ENCODE data around the gene SHLD1. TPM values are rescaled to one million over a fixed set of nuclear protein-coding genes. Genes with fewer than 3 reads are reported as not detected.
"Not testable (repeated sequence)": the region's sequence is repeated elsewhere in the genome, so short reads cannot be mapped to it uniquely, and the experiment has no call there.

The SHLD1 gene
- 13.9 TPM for total RNA-seq

DNA sequence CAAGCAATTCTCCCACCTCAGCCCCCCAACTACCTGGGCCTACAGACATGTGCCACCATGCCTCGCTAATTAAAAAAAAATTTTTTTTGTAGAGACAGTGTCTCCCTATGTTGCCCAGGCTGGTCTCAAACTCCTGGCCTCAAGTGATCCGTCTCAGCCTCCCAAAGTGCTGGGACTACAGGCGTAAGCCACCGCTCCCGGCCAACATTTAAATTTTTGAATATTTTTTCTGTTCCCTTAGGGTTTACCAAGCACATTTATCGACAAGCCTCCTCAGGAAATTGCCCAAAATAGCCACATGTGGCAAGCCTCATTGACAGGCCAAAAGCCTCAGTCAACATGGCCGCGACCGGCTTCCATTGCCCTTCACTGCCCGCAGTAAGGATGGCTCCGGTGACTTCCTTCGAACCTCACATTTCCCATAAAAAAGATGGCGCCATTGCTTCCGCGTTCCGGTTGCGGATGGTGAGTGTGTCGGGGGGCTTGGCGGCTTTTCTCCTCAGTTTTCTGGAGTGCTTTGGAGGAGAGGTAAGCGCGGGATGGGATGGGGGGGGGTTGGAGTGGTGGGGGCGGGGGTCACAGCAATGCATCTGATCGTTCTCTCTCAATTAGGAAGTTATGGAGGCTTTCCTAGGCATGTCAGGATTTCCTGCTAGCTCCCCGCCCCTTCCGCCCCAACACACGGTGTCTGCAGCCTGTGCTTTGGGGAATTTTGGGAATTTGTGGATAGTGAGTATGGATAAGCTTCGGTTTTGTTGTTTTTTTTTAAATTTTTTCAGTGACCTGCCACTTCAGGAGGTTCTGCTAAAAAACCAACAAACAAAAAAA is at the start of gene SHLD1:
TSS of gene SHLD1 (plus strand) at position 450 of the 828 bp plus-strand sequence. CDS start 22,465 bp downstream, outside the sequence.
- peak; percentile 87 for DNase-seq (ENCODE audit: low spot score)

GRCh38 chr20:5702339-5702738 is 47.9 kb upstream of the SHLD1 start:
- not testable (repeated sequence) for DNase-seq (ENCODE audit: low spot score)

- DNase-seq (ENCODE audit: low spot score), result no peak
Measured at GRCh38 chr20:5703681-5704101, 46.5 kb upstream of the SHLD1 start.

- no peak for DNase-seq (ENCODE audit: low spot score)
Measured at GRCh38 chr20:5705827-5706226, 44.4 kb upstream of the SHLD1 start.

GRCh38 chr20:5706797-5707196 is 43.4 kb upstream of the SHLD1 start:
- DNase-seq (ENCODE audit: low spot score), result no peak

DNA sequence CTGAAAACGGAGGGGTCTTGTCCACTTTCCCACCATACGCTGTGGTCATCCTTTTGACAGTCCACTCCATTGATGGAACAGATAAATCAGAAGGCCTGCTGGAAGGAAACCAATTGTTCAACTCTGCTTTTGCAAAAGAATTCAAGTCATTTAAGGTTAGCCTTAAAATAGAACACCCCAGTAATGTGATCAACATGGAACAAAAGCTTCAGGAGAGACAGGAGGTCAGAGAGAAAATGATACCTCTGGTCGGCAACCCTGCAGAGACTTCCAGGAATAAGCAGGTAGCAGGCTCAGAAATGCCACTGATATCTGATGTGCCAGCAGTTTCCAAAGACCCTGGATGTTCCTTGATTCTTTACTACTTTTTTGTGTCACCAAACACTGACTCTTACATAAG is 39.6 kb upstream of the SHLD1 start:
- DNase-seq (ENCODE audit: low spot score), result no peak

- DNase-seq (ENCODE audit: low spot score), result no peak
Measured at GRCh38 chr20:5714261-5715041, 35.8 kb upstream of the SHLD1 start.

- DNase-seq (ENCODE audit: low spot score), result no peak
Measured at GRCh38 chr20:5715071-5715841, 34.9 kb upstream of the SHLD1 start.

GRCh38 chr20:5716953-5717352 is 33.2 kb upstream of the SHLD1 start:
- DNase-seq (ENCODE audit: low spot score), result no peak

DNA sequence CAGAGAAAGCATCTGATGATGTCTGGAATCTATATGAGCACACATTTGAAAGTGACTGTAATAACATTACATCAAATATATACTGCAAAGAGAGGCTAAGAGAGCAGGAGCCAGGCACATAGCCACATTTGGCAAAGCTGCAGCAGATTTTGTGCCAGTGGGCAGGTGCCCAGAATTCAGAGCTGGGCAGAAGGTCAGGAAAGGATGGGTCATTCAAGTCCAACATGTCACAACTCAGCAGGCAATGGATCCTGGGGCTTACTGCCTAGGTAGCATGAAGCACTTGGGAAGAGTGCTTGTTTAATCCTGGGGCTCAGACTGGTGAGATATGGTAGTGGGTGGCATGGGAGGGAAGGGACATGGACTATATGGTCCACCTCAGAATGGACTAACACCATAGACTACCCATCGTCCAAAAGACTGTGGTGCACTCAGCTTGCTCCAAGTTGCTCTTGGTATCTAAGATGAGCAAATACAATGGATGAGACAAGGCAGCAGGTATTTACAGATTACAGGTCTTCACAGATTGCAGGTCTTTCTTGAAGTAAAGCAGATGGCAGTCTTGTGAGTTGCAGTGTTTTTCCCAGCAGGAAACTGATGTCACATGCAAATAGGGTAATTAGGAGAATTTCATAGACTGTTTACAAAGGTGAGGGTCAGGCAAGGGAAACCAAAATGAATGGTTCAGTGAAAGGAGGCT is 31.2 kb upstream of the SHLD1 start:
- no peak for DNase-seq (ENCODE audit: low spot score)

DNA sequence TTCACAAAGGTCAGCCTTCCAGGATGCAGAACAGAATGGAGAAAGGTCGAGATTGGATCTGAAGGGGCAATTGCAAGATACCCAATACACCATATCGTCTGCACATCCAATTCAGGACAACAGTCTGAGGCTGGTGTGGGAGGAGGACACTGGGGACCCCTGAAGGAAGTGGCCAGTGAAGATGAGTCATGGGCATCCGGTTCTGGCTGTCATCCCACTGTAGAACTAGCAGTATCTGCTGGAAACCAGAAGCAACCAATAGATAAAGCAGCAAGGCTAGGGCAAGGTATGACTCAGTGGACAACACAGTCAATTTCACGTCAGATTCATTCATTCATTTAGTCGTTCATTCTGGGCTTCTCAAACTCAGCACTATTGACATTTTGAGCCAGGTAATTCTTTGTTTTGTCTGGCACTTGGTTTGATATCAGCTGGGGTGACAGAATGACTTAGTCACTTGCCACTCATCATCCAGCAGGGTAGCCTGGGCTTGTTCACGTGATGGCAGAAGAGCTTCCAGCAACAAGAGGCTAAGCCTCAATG is 30.3 kb upstream of the SHLD1 start:
- DNase-seq (ENCODE audit: low spot score), result no peak

DNA sequence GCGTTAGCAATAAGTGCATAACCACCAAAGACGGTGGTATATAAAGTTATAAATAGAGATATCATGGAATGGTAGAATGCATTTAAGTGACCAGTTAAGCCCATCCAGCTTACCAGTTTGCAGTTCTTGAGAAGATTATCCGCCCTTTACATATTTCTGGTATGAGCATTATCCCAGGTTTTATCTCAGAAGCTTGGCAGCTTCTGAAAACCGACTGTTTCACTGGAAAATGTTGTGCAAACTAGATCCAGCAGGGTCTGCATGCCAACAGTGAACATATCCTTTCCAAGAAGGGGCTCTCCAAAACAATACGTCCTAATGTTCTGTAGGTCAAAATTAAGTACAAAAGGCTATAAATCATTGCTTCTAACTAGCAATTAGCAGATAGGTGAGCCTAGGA is 29.5 kb upstream of the SHLD1 start:
- DNase-seq (ENCODE audit: low spot score), result no peak

- not testable (repeated sequence) for DNase-seq (ENCODE audit: low spot score)
Measured at GRCh38 chr20:5721356-5721755, 28.8 kb upstream of the SHLD1 start.

- no peak for DNase-seq (ENCODE audit: low spot score)
Measured at GRCh38 chr20:5722927-5723326, 27.3 kb upstream of the SHLD1 start.

DNA sequence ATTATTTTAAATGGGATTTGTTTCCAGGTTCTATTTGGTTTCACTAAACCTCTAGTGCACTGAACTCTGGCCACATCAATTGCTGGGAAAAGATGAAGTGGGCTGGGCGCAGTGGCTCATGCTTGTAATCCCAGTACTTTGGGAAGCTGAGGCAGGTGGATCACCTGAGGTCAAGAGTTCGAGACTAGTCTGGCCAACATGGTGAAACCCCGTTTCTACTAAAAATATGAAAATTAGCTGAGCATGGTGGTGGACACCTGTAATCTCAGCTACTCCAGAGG is 25.1 kb upstream of the SHLD1 start:
- DNase-seq (ENCODE audit: low spot score), result not testable (repeated sequence)

GRCh38 chr20:5727018-5727515 is 23.1 kb upstream of the SHLD1 start:
- DNase-seq (ENCODE audit: low spot score), result no peak

DNA sequence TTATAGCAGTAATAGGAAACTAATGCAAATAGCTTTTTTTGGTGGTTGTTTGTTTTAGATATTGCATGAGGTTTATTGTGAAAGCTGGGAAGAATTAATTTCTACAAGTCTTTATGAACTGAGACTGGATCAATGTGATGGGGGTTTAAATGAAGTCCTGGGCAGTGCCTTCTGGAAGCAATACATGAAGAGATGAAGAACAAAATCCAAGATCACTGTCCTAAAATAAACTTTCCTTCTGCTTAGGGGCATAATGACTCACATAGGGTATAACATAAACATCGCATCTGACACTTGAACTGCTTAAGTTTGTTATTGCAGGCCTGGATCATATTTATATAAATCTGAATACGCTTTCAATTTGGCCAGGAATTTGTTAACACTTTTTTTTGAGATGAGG is 20.9 kb upstream of the SHLD1 start:
- no peak for DNase-seq (ENCODE audit: low spot score)

DNA sequence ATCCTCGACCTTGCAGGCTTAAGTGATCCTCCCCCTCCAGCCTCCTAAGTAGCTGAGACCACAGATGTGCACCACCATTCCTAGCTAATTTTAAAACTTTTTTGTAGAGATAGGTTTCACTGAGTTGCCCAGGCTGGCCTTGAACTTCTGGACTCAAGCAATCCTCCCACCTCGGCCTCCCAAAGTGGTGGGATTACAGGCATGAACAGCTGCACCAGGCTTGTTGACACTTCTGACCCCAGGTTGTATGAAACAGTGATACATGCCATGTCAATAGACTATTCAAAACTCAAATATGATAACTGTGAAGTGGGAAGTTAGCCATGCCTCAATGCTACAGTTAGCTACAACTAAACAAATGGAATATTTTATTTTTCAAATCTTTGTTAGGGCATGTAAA is 20.1 kb upstream of the SHLD1 start:
- no peak for DNase-seq (ENCODE audit: low spot score)

DNA sequence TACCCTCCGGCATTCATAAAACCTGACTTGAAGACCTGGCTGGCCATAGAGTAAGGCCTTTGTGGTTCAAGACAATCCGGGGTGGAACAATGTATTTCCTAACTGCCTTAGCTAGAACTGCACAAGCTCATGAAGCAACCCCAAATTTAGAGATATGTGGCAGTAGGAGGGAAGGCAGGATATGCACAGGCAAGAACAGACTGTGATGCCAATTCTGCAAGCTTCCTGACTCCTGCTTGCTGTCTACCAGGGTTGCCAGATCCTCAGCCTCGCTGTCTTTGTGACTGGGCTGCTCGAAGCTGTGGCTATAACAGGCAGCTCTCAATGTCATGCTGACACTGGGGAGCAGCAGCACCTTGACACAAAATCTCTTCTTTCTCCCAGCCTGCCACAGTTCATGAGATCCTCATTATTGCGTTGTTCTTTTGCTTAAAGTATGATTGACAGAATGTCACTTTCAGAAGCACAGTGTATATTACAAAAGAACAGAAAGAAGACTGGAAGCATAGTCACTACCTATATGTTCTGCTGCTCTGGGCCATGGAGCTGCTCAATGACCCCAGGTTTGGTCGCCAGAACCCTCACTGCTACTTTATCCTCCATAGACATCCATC is 18.3 kb upstream of the SHLD1 start:
- no peak for DNase-seq (ENCODE audit: low spot score)

- DNase-seq (ENCODE audit: low spot score), result no peak
Measured at GRCh38 chr20:5734602-5735001, 15.6 kb upstream of the SHLD1 start.
